ENCODE results near the gene KRT26. TPM values are rescaled to one million over a fixed set of nuclear protein-coding genes. Genes with fewer than 3 reads are reported as not detected.
"Not testable (repeated sequence)": the region's sequence is repeated elsewhere in the genome, so short reads cannot be mapped to it uniquely, and the experiment has no call there.

The KRT26 gene, protein sequence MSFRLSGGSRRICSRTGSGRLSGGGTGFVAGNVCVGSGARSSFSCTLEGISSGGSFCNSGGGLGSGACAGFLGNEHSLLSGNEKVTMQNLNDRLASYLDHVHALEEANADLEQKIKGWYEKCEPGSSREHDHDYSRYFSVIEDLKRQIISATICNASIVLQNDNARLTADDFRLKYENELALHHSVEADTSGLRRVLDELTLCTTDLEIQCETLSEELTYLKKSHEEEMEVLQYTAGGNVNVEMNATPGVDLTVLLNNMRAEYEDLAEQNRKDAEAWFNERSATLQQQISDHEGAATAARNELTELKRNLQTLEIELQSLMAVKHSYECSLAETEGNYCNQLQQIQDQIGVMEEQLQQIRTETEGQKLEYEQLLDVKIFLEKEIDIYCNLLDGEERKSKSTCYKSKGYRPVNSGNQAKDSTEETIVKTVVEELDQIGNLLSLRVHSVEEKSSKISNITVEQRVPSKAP
- total RNA-seq (2014; rRNA removed; shearing (Covaris generic)), result not detected in 2 replicates
- polyA plus RNA-seq (2015; cell fraction: cytosol; rRNA removed), result not detected in 2 replicates
- not detected in 2 replicates for polyA plus RNA-seq (2015; cell fraction: nucleus; rRNA removed)

- DNase-seq (ENCODE audit: low read depth), result no peak
Observed at GRCh38 chr17:40772101-40772500, at the start of gene KRT26. Gene KRT26, minus strand, starts transcription at chr17:40772201. Its CDS starts 88 bp downstream, at chr17:40772113.

GRCh38 chr17:40821536-40821935 lies 49.5 kb upstream of the KRT26 start:
- DNase-seq (ENCODE audit: low read depth), result no peak

DNA sequence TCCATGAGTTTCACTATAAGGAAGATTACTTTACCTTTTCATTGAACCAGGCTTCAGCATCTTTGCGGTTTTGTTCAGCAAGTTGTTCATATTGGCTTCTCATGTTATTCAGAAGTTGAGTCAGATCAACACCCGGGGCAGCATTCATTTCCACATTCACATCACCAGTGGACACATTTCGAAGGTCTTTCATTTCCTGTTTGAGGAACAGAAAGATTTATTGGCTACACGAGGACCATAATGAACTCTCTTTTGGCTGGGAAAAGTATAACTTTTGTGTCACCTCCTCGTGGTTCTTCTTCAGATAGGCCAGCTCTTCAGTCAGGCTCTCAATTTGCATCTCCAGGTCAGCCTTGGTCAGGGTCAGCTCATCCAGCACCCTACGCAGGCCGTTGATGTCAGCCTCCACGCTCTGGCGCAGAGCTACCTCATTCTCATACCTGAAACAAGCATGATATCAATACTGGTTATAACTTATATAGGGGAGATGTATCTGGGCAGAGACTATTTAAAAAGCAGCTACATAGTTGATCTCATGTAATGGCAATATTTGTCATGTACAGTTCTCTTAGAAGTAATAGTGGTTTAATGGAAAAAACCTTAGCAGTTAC lies 48.3 kb upstream of the KRT26 start:
- no peak for DNase-seq (ENCODE audit: low read depth)

DNA sequence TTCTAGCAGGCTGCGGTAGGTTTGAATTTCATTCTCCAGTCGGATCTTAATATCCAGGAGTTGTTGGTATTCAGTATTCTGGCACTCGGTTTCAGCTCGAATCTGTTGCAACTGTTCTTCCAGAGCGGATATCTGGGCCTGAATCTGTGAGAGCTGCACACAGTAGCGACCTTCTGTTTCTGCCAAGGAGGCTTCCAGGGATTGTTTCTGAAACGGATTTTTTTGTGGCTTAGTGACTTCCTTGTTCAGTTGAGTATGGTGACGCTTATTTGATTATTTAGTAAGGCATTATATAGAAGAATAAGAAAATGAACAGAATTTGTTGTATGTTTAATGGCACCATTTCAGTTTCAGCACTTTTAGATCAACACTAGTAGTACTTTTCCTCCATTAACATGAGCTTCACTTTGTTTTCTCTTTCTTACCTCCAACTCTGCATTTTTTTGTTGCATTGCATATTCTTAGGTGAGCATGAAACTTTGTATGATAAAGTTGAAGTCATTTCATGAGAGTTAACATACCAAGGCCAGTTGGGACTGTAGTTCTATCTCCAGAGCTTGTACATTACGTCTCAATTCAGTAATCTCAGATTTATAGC lies 47.6 kb upstream of the KRT26 start:
- DNase-seq (ENCODE audit: low read depth), result no peak

DNA sequence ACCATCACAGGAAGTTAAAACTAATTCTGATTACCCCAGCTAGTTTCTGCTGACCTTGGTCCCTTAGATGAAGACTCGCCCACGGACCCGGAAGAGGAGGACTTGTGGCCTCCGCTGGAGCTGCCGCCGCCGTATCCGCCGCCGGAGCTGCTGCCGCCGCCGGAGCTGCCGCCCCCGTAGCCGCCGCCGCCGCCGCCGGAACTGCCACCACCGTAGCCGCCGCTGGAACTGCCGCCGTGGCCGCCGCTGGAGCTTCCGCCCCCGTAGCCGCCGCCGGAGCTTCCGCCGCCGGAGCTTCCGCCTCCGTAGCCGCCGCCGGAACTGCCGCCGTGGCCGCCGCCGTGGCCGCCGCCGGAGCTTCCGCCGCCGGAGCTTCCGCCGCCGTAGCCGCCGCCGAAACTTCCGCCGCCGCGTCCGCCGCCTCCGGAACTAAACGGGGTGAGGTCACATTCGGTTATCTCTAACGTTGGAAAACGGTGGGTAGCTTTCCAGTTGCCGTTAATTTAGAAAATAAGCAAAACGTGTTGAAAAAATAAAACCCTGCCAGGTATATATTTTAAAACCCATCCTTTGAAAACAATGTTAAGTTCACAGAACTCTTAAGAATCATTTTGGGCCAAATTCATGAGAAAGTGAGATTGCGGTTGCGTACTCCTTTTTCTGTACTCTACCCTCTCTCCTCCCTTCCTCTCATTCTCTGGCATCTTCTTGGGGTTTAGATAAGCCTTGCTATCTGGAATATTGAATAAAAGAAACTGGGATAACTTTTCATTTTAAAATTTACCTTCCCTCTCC lies 46.9 kb upstream of the KRT26 start:
- DNase-seq (ENCODE audit: low read depth), result peak; percentile 78

DNA sequence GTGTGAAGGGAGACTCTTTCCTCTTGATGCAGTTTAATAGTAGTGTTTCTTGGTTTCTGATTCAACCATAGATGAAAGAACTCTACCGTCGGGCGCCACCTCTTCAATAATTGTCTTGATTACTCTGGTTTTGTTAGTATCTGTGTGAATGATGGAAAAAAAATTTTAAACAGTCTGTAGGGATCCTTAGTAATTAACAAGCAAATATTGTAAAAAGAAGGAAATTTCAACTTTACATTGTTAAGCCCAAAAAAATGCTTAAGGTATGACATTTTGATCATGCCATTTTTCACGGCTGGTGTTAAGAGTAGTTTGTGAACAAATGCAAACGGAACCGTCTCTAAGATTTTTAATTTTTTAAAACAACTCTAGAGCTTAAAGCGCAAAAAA lies 46.3 kb upstream of the KRT26 start:
- no peak for DNase-seq (ENCODE audit: low read depth)

DNA sequence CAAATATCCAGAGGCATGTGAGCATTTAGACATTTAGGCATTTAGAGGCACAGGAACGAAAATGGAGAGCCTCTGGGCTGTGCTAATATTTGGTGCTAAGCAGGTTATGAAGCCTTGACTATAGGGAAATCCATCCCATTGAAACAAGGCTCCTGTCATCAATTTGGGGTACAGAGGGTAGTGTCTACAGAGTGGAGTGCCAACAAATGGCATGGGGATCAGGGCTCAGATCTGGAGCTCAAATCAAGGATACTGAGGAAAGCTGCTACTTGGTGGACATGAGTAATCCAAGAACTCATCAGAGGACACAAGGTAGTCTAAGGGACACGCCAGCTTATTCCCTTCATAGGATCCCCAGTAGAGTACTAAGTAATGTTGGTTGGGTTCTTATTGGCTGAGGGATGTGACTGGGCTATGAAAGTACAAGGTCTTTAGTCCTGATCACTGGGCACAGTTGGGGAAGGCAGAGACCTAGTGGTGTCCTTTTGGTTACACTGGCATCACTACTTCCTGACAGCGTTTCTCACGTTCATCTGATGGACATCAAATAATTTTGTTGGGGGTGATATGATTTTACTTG lies 45.2 kb upstream of the KRT26 start:
- DNase-seq (ENCODE audit: low read depth), result no peak

- DNase-seq (ENCODE audit: low read depth), result no peak
Observed at GRCh38 chr17:40816569-40816968, 44.6 kb upstream of the KRT26 start.

- DNase-seq (ENCODE audit: low read depth), result no peak
Observed at GRCh38 chr17:40815381-40815780, 43.4 kb upstream of the KRT26 start.

- DNase-seq (ENCODE audit: low read depth), result not testable (repeated sequence)
Observed at GRCh38 chr17:40814657-40815056, 42.7 kb upstream of the KRT26 start.

GRCh38 chr17:40813804-40814203 lies 41.8 kb upstream of the KRT26 start:
- peak; percentile 64 for DNase-seq (ENCODE audit: low read depth)

- no peak for DNase-seq (ENCODE audit: low read depth)
Observed at GRCh38 chr17:40812639-40813038, 40.6 kb upstream of the KRT26 start.

DNA sequence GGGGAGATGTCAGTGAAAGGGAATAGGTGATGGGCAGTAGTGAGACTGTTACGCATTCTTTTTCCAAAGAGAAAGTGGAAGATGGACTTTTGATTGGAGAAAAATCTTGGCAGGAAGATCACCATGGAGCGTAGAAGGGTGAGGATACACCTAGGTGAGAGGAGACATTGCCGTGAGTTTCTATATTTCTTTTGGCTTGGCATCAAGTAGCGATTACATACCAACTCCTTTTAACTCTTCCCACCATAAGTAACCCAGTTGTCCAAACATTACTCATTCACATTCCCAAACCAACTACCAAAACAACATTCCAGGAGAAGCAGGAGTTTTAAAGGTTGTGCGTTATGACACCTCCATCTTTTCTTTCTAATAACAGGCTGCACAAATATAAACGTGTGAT lies 38.5 kb upstream of the KRT26 start:
- peak; percentile 57 for DNase-seq (ENCODE audit: low read depth)

- no peak for DNase-seq (ENCODE audit: low read depth)
Observed at GRCh38 chr17:40809721-40810421, 37.9 kb upstream of the KRT26 start.

DNA sequence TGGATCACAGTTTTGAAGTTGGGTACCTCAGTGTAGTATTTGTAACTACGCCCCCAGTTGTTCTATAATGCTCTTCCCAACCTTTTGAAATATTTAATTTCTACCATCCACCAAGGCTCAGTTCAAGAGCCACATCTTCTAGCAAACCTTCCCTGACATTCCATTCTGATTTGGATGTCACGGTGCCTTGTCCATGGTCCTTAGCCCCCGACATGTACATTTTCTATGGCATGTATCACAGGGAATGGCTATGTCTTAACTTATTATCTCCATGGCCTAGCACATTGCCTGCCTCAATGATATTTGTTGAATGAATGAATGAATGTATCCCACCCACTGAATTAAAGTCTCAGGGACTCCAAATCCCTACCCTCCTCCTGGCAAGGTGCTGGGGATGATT lies 34.1 kb upstream of the KRT26 start:
- no peak for DNase-seq (ENCODE audit: low read depth)

DNA sequence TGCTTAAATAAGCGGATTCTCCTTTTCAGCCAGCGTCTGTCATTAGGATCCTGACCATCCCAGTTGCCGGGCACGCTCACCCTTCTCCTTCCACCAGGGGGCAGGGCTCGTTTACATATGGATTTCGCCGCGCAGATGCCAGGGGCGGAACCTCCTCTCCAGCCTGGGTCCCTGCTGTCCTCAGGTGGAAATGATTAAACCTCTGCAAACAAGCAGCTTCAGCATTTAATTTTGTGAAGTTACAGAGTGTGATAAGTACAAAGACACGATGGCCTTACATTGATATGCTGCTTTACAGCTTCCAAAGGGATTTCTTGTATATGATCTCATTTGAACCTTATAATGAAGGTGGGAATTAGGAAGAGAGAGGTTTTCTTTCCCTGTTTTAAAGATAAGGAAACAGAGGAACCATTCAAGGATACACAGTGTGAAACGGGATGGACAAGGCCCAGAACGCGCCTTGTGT lies 31.6 kb upstream of the KRT26 start:
- peak; percentile 56 for DNase-seq (ENCODE audit: low read depth)

DNA sequence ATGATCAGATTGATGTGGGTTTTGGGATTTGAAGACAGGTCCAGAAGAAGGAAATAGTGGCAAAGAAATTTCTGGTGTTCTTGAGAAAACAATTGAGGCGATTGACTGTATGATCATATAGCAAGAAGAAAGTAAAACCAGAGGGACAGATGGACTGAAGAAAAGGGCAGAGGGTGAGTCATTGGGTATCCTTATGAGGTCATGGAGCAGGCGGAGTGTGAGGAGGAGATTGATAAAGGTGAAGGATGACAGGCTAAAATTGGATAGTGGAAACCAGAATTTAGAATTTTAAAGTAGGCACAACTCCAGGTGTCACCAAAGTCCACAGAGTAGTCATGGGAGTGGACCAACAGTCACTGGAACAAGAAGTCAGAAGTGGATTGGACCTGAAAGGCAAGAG lies 29.2 kb upstream of the KRT26 start:
- no peak for DNase-seq (ENCODE audit: low read depth)

- no peak for DNase-seq (ENCODE audit: low read depth)
Observed at GRCh38 chr17:40800381-40800780, 28.4 kb upstream of the KRT26 start.

- no peak for DNase-seq (ENCODE audit: low read depth)
Observed at GRCh38 chr17:40799859-40800258, 27.9 kb upstream of the KRT26 start, which contains the start of gene KRT28. Gene KRT28, minus strand, starts transcription at chr17:40799959. Its CDS starts 66 bp downstream, at chr17:40799893.

DNA sequence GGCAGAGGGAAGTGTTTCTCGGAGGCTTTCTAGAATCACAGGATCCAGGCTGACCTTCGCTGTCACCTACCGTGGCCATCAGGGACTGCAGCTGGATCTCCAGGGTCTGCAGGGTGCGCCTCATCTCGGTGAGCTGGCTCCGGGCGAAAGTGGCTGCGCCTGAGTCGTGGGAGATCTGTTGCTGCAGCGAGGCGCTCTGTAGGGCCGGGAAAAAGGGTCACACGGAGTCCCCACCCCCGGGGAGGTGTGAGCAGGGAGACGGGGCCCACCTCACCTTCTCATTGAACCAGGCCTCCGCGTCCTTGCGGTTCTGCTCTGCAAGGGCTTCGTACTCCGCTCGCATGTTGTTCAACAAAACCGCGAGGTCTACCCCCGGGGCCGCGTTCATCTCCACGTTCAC lies 24.8 kb upstream of the KRT26 start:
- DNase-seq (ENCODE audit: low read depth), result no peak
